Fibroblast of lung (primary cell): Measurements from ENCODE around the gene CD300LF. TPM values are rescaled to one million over a fixed set of nuclear protein-coding genes. Genes with fewer than 3 reads are reported as not detected.
A peak's percentile ranks its signal among the peaks of the same experiment; 100 is the strongest.

Experiments used
- DNase-seq, 2 donors: peaks; one replicate each; pipeline versions ENCODE4 v3.0.0 to v3.0.0-alpha.2; 2010; ENCODE audit warnings: low read depth in 2 of 2
- H2AFZ ChIP-seq: 2 replicates; pipeline ENCODE4 v1.5.1; 2012; ENCODE audit warnings: low read length, control low read depth, inconsistent platforms
- H3K27ac ChIP-seq: 2 replicates; pipeline ENCODE4 v1.5.1; 2011; ENCODE audit warnings: low read length, control low read depth; ENCODE audit not compliant: insufficient read depth
- H3K27me3 ChIP-seq: 2 replicates; pipeline ENCODE4 v1.5.1; 2011; ENCODE audit warnings: mild to moderate bottlenecking, low read length; ENCODE audit not compliant: control insufficient read depth, insufficient read depth
- H3K36me3 ChIP-seq: 2 replicates; pipeline ENCODE4 v1.5.1; 2011; ENCODE audit warnings: low read length; ENCODE audit not compliant: control insufficient read depth, insufficient read depth
- H3K4me1 ChIP-seq: 2 replicates; pipeline ENCODE4 v1.5.1; 2011; ENCODE audit warnings: low read length; ENCODE audit not compliant: control insufficient read depth, insufficient read depth; ENCODE audit errors: extremely low read depth
- H3K4me2 ChIP-seq: 2 replicates; pipeline ENCODE4 v1.5.1; 2011; ENCODE audit warnings: low read length, control low read depth; ENCODE audit not compliant: insufficient read depth; ENCODE audit errors: extremely low read depth
- H3K4me3 ChIP-seq, 4 experiments: fragments of 200-600 bp in 1 of 4; sonication (generic) in 1 of 4; replicated peaks in 1 of 4; 2 replicates each; pipeline ENCODE4 v1.5.1; 2011 to 2016; ENCODE audit warnings: low read length in 4 of 4, low read depth in 3 of 4, mild to moderate bottlenecking in 3 of 4, control low read depth in 2 of 4, inconsistent platforms in 1 of 4, mixed read lengths in 1 of 4; ENCODE audit not compliant: insufficient read depth in 1 of 4; ENCODE audit errors: control extremely low read depth in 1 of 4
- H3K79me2 ChIP-seq: 2 replicates; pipeline ENCODE4 v1.5.1; 2012; ENCODE audit warnings: mild to moderate bottlenecking, low read length, inconsistent platforms; ENCODE audit not compliant: control insufficient read depth, insufficient read depth
- H3K9ac ChIP-seq: 2 replicates; pipeline ENCODE4 v1.5.1; 2011; ENCODE audit warnings: mild to moderate bottlenecking, low read length, control low read depth; ENCODE audit not compliant: insufficient read depth
- H3K9me3 ChIP-seq: 2 replicates; pipeline ENCODE4 v1.5.1; 2012; ENCODE audit warnings: low read depth, low read length; ENCODE audit not compliant: control insufficient read depth, insufficient read depth
- H4K20me1 ChIP-seq: 2 replicates; pipeline ENCODE4 v1.5.1; 2011; ENCODE audit warnings: low read length; ENCODE audit not compliant: control insufficient read depth, insufficient read depth; ENCODE audit errors: extremely low read depth
- EZH2 ChIP-seq: IDR thresholded peaks from 2 replicates; pipeline ENCODE4 v1.5.1; 2012; ENCODE audit warnings: low read length, control low read depth, mild to moderate bottlenecking; ENCODE audit errors: missing control alignments
- polyA plus RNA-seq, 2 donors: library from polyadenylated mRNA; depleted of rRNA in 1 of 2; stranded (reverse) in 1 of 2; unstranded in 1 of 2; fragments of >200 nt; gene quantifications; 2 replicates each; pipeline ENCODE4 v1.2.1, GENCODE V29; 2011 to 2012; ENCODE audit warnings: missing spikeins in 1 of 2
- total RNA-seq: library from RNA; depleted of rRNA; stranded (reverse); fragments of >200 nt; gene quantifications from 2 replicates; pipeline ENCODE4 v1.2.1, GENCODE V29; 2014
- TF ChIP-seq, protein P1 (sequence below), 2 donors: IDR thresholded peaks in 1 of 2; conservative IDR thresholded peaks in 1 of 2; 1 replicate in 1 of 2; 2 replicates in 1 of 2; pipeline ENCODE4 v1.5.1; 2011 to 2012; ENCODE audit warnings: low read length in 2 of 2, control low read depth in 1 of 2, inconsistent platforms in 1 of 2, low read depth in 1 of 2, mild to moderate bottlenecking in 1 of 2

Gene CD300LF
- total and polyA plus RNA-seq, 2 donors (not counting 1 experiment from before 2014, with no cell fraction given): not detected

GRCh38 chr17:74663561-74663960 lies 49.2 kb downstream of the CD300LF start:
- Histone ChIP-seq H4K20me1 (no peaks in the 10 kb centered on the region), H2AFZ (no peak overlapping the region), H3K4me2 (no peak overlapping the region), H3K9me3 (no peaks in the 10 kb centered on the region), H3K27me3 (no peaks in the 10 kb centered on the region), H3K4me1 (no peaks in the 10 kb centered on the region), H3K36me3 (no peaks in the 10 kb centered on the region), H3K27ac (no peak overlapping the region), H3K79me2 (no peaks in the 10 kb centered on the region), H3K9ac (no peak overlapping the region), H3K4me3 (no peak overlapping the region)
- peak in 1 of 2 donors; percentile 5 for DNase-seq
- TF ChIP-seq EZH2: no peak
- TF ChIP-seq, protein P1, sequence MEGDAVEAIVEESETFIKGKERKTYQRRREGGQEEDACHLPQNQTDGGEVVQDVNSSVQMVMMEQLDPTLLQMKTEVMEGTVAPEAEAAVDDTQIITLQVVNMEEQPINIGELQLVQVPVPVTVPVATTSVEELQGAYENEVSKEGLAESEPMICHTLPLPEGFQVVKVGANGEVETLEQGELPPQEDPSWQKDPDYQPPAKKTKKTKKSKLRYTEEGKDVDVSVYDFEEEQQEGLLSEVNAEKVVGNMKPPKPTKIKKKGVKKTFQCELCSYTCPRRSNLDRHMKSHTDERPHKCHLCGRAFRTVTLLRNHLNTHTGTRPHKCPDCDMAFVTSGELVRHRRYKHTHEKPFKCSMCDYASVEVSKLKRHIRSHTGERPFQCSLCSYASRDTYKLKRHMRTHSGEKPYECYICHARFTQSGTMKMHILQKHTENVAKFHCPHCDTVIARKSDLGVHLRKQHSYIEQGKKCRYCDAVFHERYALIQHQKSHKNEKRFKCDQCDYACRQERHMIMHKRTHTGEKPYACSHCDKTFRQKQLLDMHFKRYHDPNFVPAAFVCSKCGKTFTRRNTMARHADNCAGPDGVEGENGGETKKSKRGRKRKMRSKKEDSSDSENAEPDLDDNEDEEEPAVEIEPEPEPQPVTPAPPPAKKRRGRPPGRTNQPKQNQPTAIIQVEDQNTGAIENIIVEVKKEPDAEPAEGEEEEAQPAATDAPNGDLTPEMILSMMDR (conservative IDR thresholded peaks at IDR 0.05 in 1 of 2, IDR thresholded peaks at IDR 0.05 in 1 of 2; ENCODE audit: low read depth in 1 of 2, low read length in 2 of 2): no peak

GRCh38 chr17:74659889-74660288 lies 52.8 kb downstream of the CD300LF start:
- H2AFZ ChIP-seq: no peak overlapping the region
- no peaks in the 10 kb centered on the region for H3K9me3 ChIP-seq
- DNase-seq: no peak
- no peak overlapping the region for H3K4me3 ChIP-seq
- no peak overlapping the region for H3K9ac ChIP-seq
- H4K20me1 ChIP-seq: no peaks in the 10 kb centered on the region
- H3K36me3 ChIP-seq: no peaks in the 10 kb centered on the region
- no peaks in the 10 kb centered on the region for H3K4me1 ChIP-seq
- H3K27me3 ChIP-seq: no peaks in the 10 kb centered on the region
- H3K27ac ChIP-seq: no peak overlapping the region
- TF ChIP-seq, protein P1 (conservative IDR thresholded peaks at IDR 0.05 in 1 of 2, IDR thresholded peaks at IDR 0.05 in 1 of 2; ENCODE audit: low read depth in 1 of 2, low read length in 2 of 2): no peak
- TF ChIP-seq EZH2: no peak
- H3K4me2 ChIP-seq: no peak overlapping the region
- no peaks in the 10 kb centered on the region for H3K79me2 ChIP-seq

DNA sequence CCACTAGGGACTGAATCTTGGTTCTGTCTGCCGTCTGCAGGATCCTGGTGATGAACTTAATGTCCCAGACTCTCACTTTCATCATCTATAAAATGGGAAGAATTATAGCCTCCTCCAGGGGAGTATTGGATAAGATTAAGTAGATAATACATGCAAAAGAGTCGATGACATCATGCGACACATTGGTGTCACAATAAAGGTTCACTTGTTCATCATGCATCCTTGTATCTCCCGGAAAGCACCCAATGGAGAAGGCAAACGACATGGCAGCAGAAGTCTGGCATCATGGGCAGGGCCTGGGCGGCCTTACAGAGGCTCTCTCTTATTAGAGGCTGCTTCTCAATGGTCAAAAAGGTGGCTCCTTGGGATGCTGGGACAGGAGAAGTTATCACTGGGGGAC lies 54.1 kb downstream of the CD300LF start:
- H3K9ac ChIP-seq: no peak overlapping the region
- no peak for TF ChIP-seq EZH2
- TF ChIP-seq, protein P1 (conservative IDR thresholded peaks at IDR 0.05 in 1 of 2, IDR thresholded peaks at IDR 0.05 in 1 of 2; ENCODE audit: low read depth in 1 of 2, low read length in 2 of 2): no peak
- no peaks in the 10 kb centered on the region for H3K36me3 ChIP-seq
- H3K4me1 ChIP-seq: no peaks in the 10 kb centered on the region
- H3K27me3 ChIP-seq: no peaks in the 10 kb centered on the region
- no peak for DNase-seq
- no peaks in the 10 kb centered on the region for H3K9me3 ChIP-seq
- H3K27ac ChIP-seq: no peak overlapping the region
- H3K79me2 ChIP-seq: no peaks in the 10 kb centered on the region
- H4K20me1 ChIP-seq: no peaks in the 10 kb centered on the region
- H3K4me2 ChIP-seq: no peak overlapping the region
- no peak overlapping the region for H2AFZ ChIP-seq
- no peak overlapping the region for H3K4me3 ChIP-seq
